Stimulated activated CD4-positive, alpha-beta T cell treated with anti-CD3 and anti-CD28 coated beads, Interleukin-4, amount 100 ng/mL, for 48 hours (primary cell): ENCODE data around the gene MAPK8IP3.
A peak's percentile ranks its signal among the peaks of the same experiment; 100 is the strongest.

Experiments
- DNase-seq, 2 donors: peaks; one replicate each; pipeline ENCODE4 v3.0.0-alpha.2; 2020; ENCODE audit warnings: low read depth in 2 of 2

Gene MAPK8IP3

GRCh38 chr16:1763521-1764511 is 57.8 kb downstream of the MAPK8IP3 start:
- DNase-seq, result no peak

DNA sequence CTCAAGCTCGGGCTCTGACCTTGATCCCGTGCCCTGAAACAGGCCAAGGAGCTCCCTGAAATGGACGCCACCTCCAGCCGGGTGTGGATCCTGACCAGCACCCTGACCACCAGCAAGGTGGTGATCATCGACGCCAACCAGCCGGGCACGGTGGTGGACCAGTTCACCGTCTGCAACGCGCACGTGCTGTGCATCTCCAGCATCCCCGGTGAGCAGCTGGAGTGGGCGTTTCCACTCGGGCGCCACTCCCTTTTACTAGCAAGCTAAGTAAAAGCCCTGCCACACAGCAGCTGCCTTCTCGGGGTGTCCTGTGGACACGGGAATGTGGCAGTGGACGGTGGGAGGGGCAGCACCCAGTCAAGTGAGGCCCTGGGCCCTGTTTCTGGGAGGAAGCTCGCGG is 59.0 kb downstream of the MAPK8IP3 start:
- no peak for DNase-seq

GRCh38 chr16:1765826-1766225 is 59.8 kb downstream of the MAPK8IP3 start:
- no peak for DNase-seq

- no peak for DNase-seq
These were observed 60.2 kb downstream of the MAPK8IP3 start for GRCh38 chr16:1766231-1766630.

- DNase-seq, result no peak
These were observed 60.7 kb downstream of the MAPK8IP3 start for GRCh38 chr16:1766701-1767100.

DNA sequence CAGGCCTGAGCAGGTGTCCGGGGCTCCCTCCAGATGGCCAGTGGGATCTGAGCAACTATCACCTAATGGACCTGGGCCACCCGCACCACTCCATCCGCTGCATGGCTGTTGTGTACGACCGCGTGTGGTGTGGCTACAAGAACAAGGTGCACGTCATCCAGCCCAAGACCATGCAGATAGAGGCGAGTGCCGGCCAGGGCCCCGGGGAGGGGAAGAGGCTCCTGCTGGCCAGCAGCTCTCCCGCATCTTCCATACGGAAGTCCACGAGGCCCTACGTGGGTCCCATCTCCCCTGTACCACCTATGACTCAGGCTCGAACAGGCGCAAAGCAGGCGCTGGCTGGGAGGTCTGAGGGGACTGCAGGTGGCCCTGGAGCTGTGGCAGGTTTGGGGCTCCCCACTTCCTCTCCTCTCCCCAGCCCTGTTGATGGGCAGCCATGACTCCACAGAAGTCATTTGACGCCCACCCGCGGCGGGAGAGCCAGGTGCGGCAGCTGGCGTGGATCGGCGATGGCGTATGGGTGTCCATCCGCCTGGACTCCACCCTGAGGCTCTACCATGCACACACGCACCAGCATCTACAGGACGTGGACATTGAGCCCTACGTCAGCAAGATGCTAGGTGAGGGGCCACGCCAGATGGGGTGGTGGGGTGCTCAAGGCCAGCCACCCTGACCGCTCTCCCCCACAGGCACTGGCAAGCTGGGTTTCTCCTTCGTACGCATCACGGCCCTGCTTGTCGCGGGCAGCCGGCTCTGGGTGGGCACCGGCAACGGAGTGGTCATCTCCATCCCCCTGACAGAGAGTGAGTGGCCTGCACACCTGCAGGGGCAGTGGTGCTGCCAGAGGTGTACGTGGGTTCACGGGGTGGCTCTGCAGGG is 61.4 kb downstream of the MAPK8IP3 start:
- DNase-seq, result no peak

DNA sequence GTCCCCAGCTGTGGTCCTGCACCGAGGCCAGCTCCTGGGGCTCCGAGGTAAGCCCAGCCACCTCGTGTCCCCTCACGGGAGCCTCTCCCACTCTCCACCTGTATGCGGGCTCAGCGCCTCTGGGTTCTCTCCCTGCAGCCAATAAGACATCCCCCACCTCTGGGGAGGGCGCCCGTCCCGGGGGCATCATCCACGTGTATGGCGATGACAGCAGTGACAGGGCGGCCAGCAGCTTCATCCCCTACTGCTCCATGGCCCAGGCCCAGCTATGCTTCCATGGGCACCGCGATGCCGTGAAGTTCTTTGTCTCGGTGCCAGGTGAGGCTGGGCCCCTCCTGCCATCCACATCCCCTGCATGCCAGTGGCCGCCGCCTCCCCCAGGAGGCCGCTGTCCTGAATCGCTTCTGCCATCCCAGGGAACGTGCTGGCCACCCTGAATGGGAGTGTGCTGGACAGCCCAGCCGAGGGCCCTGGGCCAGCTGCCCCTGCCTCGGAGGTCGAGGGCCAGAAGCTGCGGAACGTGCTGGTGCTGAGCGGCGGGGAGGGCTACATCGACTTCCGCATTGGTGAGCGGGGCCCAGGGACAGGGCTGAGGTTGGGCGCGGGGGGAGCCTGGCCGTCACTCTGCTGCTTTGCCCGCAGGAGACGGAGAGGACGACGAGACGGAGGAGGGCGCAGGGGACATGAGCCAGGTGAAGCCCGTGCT is 62.2 kb downstream of the MAPK8IP3 start:
- no peak for DNase-seq

DNA sequence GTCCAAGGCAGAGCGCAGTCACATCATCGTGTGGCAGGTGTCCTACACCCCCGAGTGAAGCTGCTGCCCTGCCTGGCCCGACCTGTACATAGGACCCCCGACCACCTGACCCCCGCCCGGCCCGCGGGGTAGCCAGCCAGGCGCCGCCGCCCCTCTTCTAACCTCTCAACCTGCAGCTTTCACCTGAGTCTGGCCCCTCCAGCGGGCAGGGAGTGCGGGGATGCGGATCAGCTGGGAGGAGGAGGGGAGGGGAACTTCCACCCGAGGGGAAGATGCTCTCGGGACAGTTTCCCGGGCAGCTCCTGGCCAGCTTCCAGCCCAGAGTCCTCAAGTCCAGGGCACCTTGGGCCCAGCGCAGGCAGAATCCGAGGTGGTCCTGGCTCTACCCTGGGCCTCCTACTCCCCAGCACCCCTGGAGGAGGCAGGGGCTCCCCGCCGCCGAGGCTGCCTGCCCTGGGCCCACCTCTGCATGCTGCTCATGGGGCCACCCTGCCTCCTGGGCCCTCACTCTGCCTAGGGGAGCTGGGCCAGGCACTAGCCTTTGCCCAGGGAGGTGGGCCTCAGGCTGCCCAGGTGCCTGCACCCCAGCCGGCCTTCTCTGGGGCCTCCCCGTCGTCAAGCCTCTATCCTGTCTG is 62.9 kb downstream of the MAPK8IP3 start:
- no peak for DNase-seq

GRCh38 chr16:1769402-1770300 is 63.7 kb downstream of the MAPK8IP3 start:
- DNase-seq, result no peak

GRCh38 chr16:1770328-1771187 is 64.6 kb downstream of the MAPK8IP3 start:
- peak; percentile 38 for DNase-seq

GRCh38 chr16:1771188-1771863 is 65.3 kb downstream of the MAPK8IP3 start, which contains the start of gene NME3:
Gene NME3, minus strand, starts transcription at chr16:1771543. Its CDS starts 9 bp downstream, at chr16:1771534.
- DNase-seq, result peak; percentile 75 to 79

GRCh38 chr16:1771864-1772361 is 65.9 kb downstream of the MAPK8IP3 start:
- no peak for DNase-seq

DNA sequence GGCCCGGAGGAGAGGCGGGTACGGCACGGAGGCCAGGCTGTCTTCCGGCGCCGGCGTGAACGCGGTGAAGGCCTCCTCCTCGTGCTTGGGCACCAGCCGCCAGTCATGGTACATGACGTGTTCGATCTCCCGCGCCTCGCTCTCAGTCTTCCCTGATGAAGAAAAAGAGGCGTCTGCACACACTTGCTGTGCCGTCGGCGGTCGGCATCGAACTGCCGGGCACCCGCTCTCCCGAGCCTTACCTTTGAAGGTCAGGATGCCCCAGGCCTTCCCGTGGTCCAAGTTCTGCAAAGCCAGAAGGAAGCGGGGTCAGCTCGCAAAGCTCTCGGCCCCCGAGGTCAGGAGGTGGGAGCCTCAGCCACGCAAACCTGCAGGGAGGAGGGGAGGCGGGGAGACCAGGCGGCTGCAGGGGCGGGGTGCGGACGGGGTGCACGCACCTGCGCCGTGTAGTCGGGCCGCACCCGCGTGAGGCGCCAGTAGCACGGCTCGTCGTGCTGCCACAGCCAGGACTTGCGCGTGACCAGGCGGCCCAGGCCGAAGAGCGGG is 66.4 kb downstream of the MAPK8IP3 start, which contains the start of gene EME2:
Gene EME2 (plus strand): TSS at position 449 of the 546 bp plus-strand sequence. CDS start 418 bp downstream, outside the sequence.
- peak; percentile 44 to 47 for DNase-seq

- peak; percentile 78 to 79 for DNase-seq
These were observed 67.1 kb downstream of the MAPK8IP3 start, which contains the start of gene MRPS34 for GRCh38 chr16:1772908-1773702. Gene MRPS34, minus strand, starts transcription at chr16:1773134. Its CDS starts 15 bp downstream, at chr16:1773119.

- DNase-seq, result no peak
These were observed 67.9 kb downstream of the MAPK8IP3 start for GRCh38 chr16:1773703-1774447.

GRCh38 chr16:1774448-1774780 is 68.4 kb downstream of the MAPK8IP3 start:
- DNase-seq, result no peak
